HG03045 (cell line): Measurements from ENCODE around the gene SLC6A18.

Source experiments
- ATAC-seq: cut with Tn5 transposase; IDR thresholded peaks from one replicate; pipeline ENCODE4 v1.9.1; 2021; ENCODE audit warnings: mild to moderate bottlenecking, moderate library complexity; ENCODE audit not compliant: unreplicated experiment

The SLC6A18 gene, protein sequence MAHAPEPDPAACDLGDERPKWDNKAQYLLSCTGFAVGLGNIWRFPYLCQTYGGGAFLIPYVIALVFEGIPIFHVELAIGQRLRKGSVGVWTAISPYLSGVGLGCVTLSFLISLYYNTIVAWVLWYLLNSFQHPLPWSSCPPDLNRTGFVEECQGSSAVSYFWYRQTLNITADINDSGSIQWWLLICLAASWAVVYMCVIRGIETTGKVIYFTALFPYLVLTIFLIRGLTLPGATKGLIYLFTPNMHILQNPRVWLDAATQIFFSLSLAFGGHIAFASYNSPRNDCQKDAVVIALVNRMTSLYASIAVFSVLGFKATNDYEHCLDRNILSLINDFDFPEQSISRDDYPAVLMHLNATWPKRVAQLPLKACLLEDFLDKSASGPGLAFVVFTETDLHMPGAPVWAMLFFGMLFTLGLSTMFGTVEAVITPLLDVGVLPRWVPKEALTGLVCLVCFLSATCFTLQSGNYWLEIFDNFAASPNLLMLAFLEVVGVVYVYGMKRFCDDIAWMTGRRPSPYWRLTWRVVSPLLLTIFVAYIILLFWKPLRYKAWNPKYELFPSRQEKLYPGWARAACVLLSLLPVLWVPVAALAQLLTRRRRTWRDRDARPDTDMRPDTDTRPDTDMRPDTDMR

DNA sequence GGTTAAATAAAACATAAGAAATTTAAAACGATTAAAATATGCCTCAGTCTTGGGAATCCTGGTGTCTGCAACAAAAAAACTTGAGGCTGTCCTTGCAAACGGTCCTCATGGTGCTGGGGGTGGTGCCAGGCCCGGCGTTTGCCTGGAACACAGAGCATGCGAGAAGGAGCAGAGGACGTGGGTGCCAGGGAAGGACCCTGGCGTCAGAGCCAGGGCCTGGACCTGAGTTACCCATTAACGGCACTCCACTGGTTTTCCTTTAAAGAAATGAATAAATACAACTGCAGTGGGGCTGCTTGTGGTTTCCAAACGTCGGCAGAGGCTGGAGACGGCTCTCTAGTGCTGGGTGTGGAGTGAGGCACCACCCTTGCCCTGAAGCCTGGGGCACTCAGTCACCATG lies at the start of gene SLC6A18:
SLC6A18 (plus strand) TSS at position 301 of the 400 bp plus-strand sequence; CDS start at position 398, 97 bp downstream.
- ATAC-seq = no peak

DNA sequence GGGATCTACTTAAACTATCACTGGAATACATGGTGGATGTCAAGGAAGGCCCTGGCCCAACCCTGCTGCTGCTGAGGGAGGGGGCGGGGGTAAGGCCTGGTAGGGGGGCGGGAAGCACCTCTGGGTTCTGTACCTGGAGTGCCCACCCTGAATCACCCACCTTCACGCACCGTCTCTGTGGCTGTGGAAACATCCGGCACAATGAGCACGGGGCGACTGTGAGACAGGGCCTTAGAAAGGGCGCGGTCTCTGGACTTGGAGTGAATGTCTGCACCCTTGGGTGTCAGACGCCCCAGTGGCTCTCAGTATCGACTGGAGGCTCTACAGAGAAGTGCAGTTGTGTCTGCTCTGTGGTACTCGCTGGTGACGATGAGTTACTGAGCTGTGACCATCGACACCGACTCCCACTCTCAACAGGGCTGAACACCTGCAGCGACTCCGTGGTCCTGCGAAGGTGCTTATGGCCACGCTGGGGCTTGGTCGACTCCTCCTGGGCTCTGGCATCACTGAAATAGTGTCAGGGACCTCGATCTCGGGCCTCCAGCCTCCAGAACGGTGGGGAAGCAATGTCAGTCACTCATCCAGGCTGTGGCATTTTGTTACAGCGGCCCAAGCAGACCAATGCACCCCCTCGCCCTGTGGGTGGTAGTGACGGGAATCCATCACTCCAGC lies 49.2 kb upstream of the SLC6A18 start:
- no peak for ATAC-seq

DNA sequence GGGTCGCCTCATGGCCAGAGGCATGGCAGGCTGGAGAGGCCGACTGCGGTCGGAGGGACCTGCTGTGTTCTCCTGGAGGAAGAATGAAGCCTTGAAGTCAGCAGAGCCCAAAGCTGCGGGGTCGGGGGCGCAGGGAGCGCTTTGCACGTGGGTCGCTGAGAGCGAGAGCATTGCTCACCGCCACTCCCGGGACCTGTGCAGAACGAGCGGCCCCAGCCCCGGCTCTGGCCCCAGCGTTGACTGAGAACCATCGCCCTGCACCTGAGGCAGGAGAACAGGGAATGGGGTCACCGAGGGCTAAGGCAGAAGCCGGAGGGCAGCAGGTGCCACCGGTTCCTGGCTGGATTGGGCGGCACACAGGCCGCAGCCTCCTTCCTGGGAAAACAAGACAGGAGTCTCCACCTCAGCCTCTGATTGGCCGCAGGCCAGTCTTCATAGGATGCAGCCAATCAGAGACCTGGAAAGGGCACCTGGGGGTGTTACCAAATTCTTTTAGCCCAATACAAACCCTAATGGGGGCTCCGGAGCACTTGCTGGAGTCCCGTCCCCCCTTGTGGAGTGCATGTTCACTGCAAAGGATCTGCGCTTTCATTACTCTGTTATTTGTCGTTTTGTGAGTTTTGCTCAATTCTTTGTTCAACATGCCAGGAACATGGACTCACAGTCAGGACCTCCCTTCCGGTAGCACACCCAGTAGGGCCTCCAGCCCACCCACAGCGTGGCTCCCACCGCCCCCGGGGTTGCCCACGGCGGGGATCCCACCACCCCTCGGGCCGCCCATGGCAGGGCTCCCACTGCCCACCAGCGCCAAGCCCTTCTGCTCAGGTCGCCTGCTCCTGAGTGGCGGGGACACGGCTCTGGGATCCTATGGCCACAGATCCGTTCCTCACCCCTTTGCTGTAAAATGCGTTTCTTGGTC lies 48.4 kb upstream of the SLC6A18 start:
- no peak for ATAC-seq

DNA sequence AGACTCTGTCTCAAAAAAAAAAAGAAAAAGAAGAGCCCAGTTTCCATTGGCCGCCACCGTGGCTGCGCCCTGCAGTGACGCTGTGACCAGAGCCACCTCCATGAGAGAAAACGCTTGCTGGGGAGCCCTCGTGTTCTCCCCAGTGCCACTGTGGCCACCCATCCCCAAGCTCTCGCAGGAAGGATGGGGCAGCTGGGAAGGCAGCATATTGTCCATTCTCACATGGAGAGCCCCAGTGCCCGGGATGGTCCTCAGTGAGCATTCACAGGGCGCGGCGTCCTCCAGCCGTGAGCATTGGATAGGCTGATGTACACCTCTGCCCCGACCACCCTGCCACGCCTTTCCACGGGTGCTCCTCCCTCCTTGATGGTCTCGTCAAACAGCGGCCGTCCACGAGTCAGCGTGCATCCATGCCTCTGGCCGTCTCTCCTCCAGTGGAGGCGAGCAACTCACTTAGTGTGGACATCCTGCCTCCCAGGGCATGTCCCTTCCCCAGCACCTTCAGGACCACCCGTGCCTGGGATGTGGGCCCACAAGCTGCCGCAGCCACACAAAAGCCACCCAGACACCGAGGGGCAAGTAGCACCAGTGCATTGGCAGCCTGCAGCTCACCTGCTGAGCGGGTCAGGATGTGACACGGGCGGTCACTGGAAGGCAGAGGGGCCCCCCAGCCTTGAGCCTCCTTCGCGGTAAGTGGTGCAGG lies 47.2 kb upstream of the SLC6A18 start:
- no peak for ATAC-seq

DNA sequence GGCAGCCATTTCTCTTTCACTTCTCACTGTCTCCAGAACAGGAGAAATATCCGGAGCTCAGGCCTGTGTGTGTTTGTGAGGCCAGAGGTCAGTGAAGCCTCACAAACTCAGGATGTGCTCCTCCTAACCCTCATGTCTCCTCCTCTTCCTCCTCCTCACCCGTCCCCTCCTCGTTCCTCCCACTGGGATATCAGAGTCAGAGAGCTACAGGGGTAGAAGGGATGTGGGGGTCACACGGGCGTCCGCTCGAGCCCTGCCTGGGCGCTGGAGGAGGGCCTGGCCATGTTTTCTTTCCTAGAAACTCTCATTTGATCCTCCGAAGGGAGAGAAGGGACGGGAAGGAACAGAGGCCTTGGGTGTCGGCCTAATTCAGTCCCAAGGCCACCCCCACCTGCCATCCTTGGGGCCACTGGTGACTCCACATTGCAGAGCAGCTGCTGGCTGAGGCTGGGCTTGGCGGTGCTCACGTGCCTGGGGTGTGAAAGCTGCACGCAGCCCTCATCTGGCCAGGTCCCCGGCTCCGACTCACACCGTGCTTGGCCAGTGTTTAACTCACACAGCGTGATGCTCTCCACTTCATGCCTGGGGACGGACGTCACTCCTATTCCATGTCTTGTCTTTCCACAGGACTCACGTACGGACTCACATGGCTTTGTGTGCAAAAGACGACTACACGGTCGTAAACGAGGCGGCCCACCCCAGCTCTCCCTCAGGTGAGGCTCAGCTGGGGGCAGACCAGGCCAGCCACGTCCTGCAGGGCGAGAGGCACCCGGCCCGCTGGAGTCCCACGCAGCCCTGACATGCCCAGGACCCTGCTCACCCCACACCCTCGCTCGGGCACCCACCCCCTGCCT lies 46.4 kb upstream of the SLC6A18 start:
- ATAC-seq = no peak

GRCh38 chr5:1179383-1179715 lies 45.8 kb upstream of the SLC6A18 start:
- ATAC-seq = no peak

DNA sequence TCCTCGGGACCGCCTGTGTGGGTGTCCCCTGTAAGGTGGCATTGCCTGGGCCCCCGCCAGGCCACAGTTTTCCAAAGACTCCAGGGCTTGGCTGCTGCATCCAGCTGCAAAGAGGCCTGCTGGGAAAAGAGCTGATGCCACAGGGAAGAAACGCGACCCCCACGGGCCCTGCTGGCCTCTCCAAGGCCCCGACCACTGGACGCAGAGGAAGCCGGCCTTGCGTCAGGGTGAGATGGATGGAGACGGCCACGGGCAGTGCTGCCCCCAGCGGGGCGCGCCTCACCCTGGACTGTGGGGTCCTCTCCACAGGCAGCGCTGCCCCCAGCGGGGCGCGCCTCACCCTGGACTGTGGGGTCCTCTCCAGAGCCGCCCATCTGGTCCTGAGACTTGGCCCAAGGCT lies 45.1 kb upstream of the SLC6A18 start:
- ATAC-seq = no peak

GRCh38 chr5:1180841-1181271 lies 44.3 kb upstream of the SLC6A18 start:
- no peak for ATAC-seq

DNA sequence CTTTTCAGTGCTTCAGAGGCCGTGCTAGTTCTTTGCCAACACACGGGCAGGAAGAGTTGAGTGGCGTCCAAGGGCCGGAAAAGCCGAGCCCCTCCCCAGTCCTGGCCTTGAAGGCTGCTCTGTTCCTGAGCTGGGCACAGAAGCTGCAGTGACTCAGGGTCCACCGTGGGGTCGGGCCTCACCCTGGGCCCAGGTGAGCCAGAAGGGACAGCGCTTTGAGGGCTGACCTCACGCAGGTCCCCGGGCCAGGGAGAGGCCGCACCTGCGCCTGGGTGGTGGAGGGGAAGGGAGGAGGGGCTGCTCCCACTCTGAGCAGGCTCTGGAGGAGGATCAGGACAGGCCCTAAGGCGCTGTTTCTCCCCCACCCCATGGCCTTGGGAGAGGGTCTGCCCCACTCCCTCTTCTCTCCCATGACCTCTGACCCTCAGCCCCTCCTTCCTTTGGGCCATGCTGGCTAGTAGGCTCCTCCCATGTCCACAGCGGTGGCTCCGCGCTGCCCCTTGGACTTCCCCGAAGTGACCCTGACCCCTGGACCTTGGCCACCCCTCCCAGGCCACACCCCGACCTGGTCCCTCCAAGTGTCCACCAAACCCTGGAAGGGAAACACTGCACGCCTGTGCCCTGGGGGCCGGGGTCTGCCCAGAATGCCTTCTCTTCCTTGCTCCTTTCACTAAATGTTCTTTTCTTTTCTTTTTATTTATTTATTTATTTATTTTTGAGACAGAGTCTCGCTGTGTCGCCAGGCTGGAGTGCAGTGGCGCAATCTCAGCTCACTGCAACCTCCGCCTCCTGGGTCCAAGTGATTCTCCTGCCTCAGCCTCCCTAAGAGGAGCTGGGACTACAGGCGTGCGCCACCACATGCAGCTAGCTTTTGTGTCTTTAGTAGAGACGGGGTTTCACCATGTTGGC lies 43.5 kb upstream of the SLC6A18 start:
- ATAC-seq = no peak

GRCh38 chr5:1182360-1182632 lies 42.9 kb upstream of the SLC6A18 start:
- ATAC-seq = no peak

DNA sequence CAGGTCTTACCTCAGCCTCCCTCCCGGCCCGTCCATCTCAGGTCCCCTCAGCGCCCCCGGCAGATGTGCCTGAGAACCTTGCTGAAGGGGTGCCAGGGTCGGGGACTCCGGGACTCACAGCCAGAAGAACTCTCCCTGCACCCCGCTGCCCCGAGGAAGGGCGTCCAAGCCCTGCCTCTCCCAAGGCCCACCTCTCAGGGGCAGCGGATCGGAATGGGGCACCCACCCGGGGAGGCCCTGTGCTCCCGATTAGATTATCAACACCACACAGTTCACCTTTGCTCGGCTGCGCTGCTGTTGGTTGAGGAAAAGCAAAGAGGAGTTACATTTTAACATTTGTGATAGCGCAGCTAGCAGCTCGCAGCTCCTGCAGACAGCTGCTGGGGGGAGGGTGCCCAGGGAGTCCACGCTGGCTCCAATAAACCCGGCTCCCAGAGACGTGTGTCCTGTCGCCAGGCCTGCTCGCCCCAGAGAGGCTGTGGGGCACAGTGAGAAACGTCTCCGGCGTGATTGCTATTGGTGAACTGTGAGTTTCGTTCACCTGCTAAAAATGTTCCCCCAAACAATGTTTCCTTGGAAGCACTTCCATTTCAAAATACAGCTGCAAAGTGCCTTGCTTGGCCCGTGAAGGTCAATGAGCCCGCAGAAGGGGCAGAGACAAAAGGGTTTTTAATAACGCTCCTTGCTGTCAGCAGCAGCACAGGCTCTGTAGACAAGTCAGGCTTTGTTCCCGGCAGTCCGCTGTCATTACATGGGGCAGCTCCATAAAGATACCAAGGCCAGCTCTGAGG lies 42.4 kb upstream of the SLC6A18 start:
- ATAC-seq = no peak

GRCh38 chr5:1183424-1184162 lies 41.6 kb upstream of the SLC6A18 start:
- no peak for ATAC-seq

GRCh38 chr5:1184163-1184470 lies 41.1 kb upstream of the SLC6A18 start:
- no peak for ATAC-seq

DNA sequence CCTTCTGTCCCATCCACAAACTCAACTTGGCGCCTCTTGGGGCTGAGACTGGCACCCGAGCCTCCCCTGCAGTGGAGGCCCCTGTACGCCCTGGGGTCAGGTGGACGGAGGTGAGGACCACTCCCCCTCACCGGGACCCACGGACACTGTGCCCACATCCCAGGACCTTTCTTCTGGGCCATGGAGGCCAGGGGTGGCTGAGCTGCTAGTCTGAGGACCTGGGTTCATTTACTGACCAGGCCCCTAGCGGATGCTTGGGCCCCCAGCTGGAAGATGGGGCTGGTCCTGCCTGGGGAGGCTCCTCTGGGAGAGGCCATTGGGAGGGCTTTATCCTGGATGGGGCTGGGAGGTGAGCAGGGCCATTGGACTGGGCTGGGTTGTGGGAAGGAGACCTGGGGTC lies 40.7 kb upstream of the SLC6A18 start:
- no peak for ATAC-seq

DNA sequence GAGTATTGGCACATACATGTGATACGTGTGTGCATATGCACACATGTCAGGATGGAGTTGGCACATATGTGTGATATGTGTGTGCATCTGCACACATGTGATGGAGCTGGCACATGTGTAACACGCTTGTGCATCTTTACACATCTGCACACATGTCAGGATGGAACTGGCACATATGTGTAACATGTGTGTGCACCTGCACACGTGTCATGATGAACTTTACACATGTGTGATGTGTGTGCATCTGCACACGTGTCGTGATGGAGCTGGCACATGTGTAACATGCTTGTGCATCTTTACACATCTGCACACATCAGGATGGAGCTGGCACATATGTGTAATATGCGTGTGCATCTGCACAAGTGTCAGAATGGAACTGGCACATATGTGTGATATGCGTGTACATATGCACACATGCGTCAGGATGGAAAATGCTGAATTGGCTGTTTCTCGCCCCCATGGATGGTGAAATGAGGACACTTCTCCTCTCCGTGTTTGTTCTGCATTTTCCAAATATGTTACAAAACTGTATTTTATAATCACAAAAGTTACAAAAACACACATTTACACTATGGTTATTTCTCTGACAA lies 40.0 kb upstream of the SLC6A18 start:
- ATAC-seq = no peak

DNA sequence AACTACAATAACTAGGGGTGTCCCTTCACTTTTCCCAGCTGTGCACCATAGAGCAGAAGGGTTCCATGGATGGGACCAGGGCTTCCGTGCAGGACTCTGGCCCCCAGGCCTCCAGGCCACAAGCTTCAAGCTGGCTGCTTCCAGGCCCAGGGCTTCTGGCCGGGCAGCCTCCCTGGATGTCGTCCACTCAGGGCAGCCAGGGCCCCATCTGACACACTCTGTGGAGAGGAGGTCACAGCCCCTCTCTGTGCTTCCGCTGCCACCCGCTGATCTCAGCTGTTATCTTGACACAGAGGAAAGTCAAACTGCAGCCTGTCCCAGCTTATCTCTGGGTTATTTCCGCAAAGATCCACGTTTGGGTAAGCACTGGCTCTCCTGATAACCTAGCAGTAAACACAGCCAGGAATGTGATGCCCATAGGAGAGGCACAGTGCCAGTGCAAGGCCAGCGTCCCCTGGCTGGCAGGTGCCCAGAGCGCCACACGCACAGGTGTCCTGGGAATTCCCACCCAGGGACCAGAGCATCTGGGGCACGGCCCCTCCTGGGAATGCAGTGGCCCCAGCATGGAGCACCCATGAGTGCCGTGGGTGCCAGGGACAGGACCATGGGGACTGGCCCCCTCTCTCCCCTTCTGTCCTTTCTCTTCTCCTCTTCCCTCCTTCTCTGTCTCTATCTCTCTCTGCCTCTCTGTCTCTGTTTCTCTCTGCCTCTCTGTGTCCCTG lies 39.4 kb upstream of the SLC6A18 start:
- ATAC-seq = no peak
